Sigmoid colon (tissue), 4 donors: ENCODE results near the gene DIP2C.

Experiments used
- POLR2AphosphoS5 ChIP-seq, 4 donors: sonication (generic); formaldehyde crosslinking; IDR thresholded peaks; one replicate each; pipeline ENCODE4 v1.6.1; 2017; ENCODE audit warnings: antibody characterized with exemption in 4 of 4
- TF ChIP-seq, protein P1 (sequence below), 4 experiments: fragments of 450-650 bp in 3 of 4; fragments of 200-600 bp in 1 of 4; IDR thresholded peaks; one replicate each; pipeline ENCODE4 v1.5.1; 2016 to 2019; ENCODE audit warnings: antibody characterized with exemption in 4 of 4, mild to moderate bottlenecking in 3 of 4, moderate library complexity in 2 of 4

DNA sequence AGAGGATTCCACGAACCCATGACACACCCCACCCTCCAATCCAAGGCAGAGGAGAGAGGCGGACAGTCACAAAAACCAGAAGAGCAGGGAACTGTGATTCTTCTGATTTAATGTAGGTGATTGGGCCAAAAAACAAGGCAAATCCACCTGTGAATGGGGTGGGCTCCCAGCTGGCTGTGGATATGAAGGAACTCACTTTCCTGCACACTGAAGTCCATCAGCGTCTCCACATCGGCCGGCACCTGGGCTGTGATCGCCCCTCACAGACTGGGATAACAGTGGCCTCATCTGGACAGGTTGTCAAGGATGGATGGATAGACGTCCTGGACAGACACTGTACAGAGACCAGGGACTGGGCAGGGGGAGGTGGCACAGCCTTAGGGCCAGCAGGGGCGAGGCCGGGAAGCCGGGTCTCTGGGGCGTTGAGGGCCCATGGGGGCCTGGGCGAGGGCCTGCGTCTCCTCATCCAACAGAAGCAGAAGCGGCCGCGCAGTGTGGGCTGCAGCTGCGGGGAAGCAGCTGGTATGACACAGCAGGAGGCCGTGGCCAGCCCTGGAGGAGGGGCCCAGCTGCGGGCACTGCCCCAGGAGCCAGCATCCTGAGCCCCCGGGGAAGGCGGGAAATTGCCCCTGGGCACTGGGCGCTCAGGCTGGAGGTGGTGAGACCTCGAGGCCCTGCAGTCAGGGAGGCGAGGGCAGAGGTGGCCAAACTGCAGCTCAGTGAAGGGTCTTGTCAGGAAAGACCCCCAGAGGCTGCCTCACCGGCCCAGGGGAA is 54.2 kb downstream of the DIP2C start:
- TF ChIP-seq, protein P1, sequence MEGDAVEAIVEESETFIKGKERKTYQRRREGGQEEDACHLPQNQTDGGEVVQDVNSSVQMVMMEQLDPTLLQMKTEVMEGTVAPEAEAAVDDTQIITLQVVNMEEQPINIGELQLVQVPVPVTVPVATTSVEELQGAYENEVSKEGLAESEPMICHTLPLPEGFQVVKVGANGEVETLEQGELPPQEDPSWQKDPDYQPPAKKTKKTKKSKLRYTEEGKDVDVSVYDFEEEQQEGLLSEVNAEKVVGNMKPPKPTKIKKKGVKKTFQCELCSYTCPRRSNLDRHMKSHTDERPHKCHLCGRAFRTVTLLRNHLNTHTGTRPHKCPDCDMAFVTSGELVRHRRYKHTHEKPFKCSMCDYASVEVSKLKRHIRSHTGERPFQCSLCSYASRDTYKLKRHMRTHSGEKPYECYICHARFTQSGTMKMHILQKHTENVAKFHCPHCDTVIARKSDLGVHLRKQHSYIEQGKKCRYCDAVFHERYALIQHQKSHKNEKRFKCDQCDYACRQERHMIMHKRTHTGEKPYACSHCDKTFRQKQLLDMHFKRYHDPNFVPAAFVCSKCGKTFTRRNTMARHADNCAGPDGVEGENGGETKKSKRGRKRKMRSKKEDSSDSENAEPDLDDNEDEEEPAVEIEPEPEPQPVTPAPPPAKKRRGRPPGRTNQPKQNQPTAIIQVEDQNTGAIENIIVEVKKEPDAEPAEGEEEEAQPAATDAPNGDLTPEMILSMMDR (IDR thresholded peaks at IDR 0.05), result no peak
- peak in 1 of 4 donors; percentile 39 for TF ChIP-seq POLR2AphosphoS5 (IDR thresholded peaks at IDR 0.05)
